NB4 (cell line): Measurements from ENCODE around the gene CD7.

Experiments
- DNase-seq: peaks from one replicate; pipeline ENCODE4 v3.0.0; 2010; ENCODE audit warnings: low read depth
- H3K4me3 ChIP-seq: one replicate; pipeline ENCODE4 v1.5.1; 2011; ENCODE audit warnings: mild to moderate bottlenecking, low read depth, low read length, moderate library complexity
- MAX ChIP-seq: IDR thresholded peaks from 2 replicates; pipeline ENCODE4 v1.6.1; 2011; ENCODE audit warnings: low read depth, low read length
- MYC ChIP-seq: IDR thresholded peaks from 2 replicates; pipeline ENCODE4 v1.6.1; 2011; ENCODE audit warnings: low read depth, low read length
- POLR2A ChIP-seq: IDR thresholded peaks from 2 replicates; pipeline ENCODE4 v1.6.1; 2011; ENCODE audit warnings: mild to moderate bottlenecking; ENCODE audit not compliant: insufficient read length; ENCODE audit errors: extremely low read depth
- TF ChIP-seq, protein P1 (sequence below): IDR thresholded peaks from one replicate; pipeline ENCODE4 v1.5.1; 2012; ENCODE audit warnings: low read depth, low read length

CD7 gene

DNA sequence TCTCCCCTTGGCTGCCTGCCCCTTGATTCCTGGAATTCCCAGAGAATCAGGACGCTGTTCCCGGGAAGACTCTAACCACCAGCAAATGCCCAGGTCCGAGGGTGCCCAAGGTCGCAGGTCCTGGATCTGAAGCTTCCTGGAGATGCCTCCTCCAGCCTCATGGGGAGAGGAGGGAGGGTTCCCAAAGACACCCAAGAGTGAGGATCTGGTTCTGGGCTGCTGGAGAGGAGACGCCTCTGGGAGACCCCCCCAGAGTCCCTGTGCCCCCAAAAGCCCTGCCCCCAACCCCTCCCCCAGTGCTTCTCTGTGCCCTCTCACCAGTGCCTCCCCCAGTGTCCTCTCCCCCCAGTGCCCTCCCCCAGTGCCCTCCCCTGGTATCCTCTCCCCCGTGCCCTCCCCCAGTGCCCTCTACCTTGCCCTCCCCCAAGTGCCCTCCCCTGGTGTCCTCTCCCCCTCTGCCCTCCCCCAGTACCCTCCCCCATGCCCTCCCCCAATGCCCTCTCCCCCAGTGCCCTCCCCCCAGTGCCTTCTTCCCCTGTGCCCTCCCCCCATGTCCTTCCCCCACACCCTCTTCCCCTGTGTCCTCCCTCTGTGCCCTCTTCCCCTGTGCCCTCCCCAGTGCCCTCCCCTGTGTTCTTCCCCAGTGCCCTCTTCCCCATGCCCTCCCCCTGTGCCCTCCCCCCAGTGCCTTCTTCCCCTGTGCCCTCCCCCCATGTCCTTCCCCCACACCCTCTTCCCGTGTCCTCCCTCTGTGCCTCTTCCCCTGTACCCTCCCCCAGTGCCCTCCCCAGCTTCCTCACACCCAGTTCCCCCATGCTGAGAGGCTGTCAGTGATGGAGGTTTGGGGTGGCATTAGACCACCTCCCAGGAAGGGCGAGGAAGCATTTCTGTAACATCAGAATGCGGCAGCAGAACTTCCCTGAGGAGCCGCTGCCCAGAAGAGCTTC lies 22.5 kb upstream of the CD7 start:
- DNase-seq = no peak
- H3K4me3 ChIP-seq = no peak overlapping the region
- TF ChIP-seq POLR2A (no peak), MAX (no peak), MYC (no peak)
- TF ChIP-seq, protein P1, sequence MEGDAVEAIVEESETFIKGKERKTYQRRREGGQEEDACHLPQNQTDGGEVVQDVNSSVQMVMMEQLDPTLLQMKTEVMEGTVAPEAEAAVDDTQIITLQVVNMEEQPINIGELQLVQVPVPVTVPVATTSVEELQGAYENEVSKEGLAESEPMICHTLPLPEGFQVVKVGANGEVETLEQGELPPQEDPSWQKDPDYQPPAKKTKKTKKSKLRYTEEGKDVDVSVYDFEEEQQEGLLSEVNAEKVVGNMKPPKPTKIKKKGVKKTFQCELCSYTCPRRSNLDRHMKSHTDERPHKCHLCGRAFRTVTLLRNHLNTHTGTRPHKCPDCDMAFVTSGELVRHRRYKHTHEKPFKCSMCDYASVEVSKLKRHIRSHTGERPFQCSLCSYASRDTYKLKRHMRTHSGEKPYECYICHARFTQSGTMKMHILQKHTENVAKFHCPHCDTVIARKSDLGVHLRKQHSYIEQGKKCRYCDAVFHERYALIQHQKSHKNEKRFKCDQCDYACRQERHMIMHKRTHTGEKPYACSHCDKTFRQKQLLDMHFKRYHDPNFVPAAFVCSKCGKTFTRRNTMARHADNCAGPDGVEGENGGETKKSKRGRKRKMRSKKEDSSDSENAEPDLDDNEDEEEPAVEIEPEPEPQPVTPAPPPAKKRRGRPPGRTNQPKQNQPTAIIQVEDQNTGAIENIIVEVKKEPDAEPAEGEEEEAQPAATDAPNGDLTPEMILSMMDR = no peak

DNA sequence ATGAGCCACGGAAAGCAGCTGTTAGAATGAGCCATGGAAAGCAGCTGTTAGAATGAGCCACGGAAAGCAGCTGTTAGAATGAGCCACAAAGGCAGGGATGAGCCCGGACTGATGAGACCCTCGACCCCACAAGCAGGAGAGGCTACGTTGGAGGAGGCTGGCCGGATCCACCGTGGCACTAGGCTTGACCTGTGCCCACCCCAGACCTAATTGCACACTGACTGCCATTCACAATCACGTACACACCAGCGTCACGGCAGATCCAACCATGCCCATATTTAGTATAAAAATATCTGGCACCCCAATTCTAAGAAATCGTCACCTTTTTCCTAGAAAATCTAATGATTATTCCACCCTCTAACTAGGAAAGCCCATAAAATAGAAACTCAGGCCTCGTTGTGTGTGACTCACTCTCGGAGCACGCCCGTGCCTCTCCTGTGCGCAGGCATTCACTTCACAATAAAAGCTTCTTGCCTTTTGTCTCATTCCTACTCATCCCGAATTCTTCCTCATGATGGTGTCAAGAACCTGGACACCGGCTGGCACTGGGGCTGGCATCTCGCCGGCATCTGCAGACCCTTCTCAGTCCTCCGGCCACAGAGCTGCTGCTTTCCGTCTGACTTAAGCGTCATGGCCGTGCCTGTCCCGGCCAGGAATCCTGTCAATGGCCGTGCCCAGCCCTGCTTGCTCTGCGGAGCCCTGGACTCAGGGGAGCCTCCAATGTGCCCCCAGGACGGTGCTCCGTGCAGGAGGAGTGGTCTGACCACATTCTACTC lies 21.6 kb upstream of the CD7 start:
- no peak overlapping the region for H3K4me3 ChIP-seq
- TF ChIP-seq MAX (no peak), POLR2A (no peak), MYC (no peak)
- TF ChIP-seq, protein P1 = no peak
- no peak for DNase-seq

- TF ChIP-seq MYC = no peak
- DNase-seq = peak; percentile 35
- peak overlapping the region; percentile 48 for H3K4me3 ChIP-seq
Observed at GRCh38 chr17:82334622-82335394, 17.4 kb upstream of the CD7 start.

DNA sequence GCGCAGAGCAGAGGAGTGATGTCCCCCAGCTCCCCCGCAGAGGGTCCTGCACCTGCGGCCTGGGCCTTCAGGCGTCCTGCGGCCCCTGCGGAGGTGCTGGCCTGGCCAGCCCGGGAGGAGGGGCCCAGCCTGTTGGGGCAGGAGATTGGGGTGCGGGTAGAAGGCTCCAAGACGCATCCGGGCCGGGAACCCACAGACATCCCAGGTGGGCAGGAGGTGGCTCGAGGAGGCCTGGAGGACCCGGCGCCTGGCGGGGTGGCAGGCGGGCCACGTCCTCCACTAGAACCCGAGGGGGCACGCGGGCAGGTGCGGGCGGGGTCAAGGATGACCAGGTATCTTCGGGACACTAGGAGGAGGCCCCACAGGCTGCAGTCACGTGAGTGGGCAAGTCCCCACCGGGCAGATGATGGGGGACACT lies 16.8 kb upstream of the CD7 start:
- no peak overlapping the region for H3K4me3 ChIP-seq
- TF ChIP-seq, protein P1 = no peak
- TF ChIP-seq POLR2A (no peak), MAX (no peak), MYC (no peak)
- DNase-seq = no peak

GRCh38 chr17:82333279-82334171 lies 16.1 kb upstream of the CD7 start, which contains the start of gene SECTM1:
SECTM1 (minus strand) TSS chr17:82333766; CDS start chr17:82327240, 6,526 bp downstream.
- peak; percentile 30 for DNase-seq
- peak within 1 kb of the TSS; percentile 48 for H3K4me3 ChIP-seq
- TF ChIP-seq POLR2A (no peak), MAX (no peak), MYC (no peak)
- TF ChIP-seq, protein P1 = no peak
